ENCODE results near the gene PCBP3.
"Not testable (repeated sequence)": the region's sequence is repeated elsewhere in the genome, so short reads cannot be mapped to it uniquely, and the experiment has no call there.

DNA sequence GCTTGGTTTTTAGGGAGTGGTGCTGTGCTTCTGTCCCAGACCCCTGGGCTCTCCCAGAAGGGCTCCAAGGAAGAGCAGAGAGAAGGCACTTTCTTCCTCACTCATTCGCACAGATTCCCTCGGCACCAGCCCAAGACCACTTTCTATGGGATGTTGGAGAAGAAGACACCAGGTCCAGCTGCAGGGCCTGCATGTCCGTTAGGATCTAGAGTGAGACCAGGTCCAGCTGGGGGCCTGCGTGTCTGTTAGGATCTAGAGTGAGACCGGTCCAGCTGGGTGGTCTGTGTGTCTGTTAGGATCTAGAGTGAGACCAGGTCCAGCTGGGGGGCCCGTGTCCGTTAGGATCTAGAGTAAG is 30.9 kb upstream of the PCBP3 start:
- not testable (repeated sequence) for TF ChIP-seq YY1 (IDR thresholded peaks at IDR 0.05; ENCODE audit: insufficient read depth, insufficient read length); ZNF274 (IDR thresholded peaks at IDR 0.05; ENCODE audit: low read depth, low read length)
